PC-9 (cell line): Measurements from ENCODE around the gene HCFC1R1.

Experiments
- CTCF ChIP-seq: fragments of 200-600 bp; sonication (generic); conservative IDR thresholded peaks from 2 replicates; pipeline ENCODE4 v1.6.1; 2017; ENCODE audit warnings: mixed run types, antibody characterized with exemption, mild to moderate bottlenecking, moderate library complexity
- EZH2 ChIP-seq: fragments of 200-600 bp; sonication (generic); IDR thresholded peaks from 2 replicates; pipeline ENCODE4 v1.8.0; 2017; ENCODE audit warnings: antibody characterized with exemption, low read depth

- TF ChIP-seq CTCF, result no peak
- TF ChIP-seq EZH2, result no peak
Observed at GRCh38 chr16:2985462-2985861, 38.3 kb downstream of the HCFC1R1 start.
